ENCODE measurements around the gene NCS1.
A peak's percentile ranks its signal among the peaks of the same experiment; 100 is the strongest.

The NCS1 gene

GRCh38 chr9:130236436-130236985 is 64.3 kb downstream of the NCS1 start:
- no peak overlapping the region for H2AFZ ChIP-seq (ENCODE audit: low read length)
- H3K4me2 ChIP-seq (ENCODE audit: low read depth, low read length, poor library complexity, severe bottlenecking), result no peak overlapping the region
- TF ChIP-seq CTCF (conservative IDR thresholded peaks at IDR 0.05; ENCODE audit: low read length) (peak; percentile 9; the same call in 1 of the 2 replicates), EZH2phosphoT487 (IDR thresholded peaks at IDR 0.05; ENCODE audit: borderline replicate concordance) (no peak)
- H4K20me1 ChIP-seq (ENCODE audit: insufficient read depth, low read length, poor library complexity, severe bottlenecking), result no peaks in the 10 kb centered on the region
- no peaks in the 10 kb centered on the region for H3K79me2 ChIP-seq (ENCODE audit: insufficient read depth, low read length)
- no peak overlapping the region for H3K4me3 ChIP-seq (ENCODE audit: low read length, poor library complexity, severe bottlenecking)
- no peaks in the 10 kb centered on the region for H3K9me3 ChIP-seq (ENCODE audit: insufficient read depth, low read depth, low read length)
- no peaks in the 10 kb centered on the region for H3K27me3 ChIP-seq (ENCODE audit: insufficient read depth, low read length, poor library complexity, severe bottlenecking)
- H3F3A ChIP-seq (ENCODE audit: low read depth), result no peaks in the 10 kb centered on the region
- no peaks in the 10 kb centered on the region for H3K9me2 ChIP-seq (replicated peaks; ENCODE audit: low read depth, low read length)
- no peak overlapping the region for H3K9ac ChIP-seq (ENCODE audit: low read depth, low read length, poor library complexity, severe bottlenecking)
- H3K4me1 ChIP-seq (ENCODE audit: insufficient read depth, low read length, poor library complexity, severe bottlenecking), result peaks cover 7% of the 10 kb centered on the region
- H3K36me3 ChIP-seq (ENCODE audit: insufficient read depth, low read length), result no peaks in the 10 kb centered on the region

DNA sequence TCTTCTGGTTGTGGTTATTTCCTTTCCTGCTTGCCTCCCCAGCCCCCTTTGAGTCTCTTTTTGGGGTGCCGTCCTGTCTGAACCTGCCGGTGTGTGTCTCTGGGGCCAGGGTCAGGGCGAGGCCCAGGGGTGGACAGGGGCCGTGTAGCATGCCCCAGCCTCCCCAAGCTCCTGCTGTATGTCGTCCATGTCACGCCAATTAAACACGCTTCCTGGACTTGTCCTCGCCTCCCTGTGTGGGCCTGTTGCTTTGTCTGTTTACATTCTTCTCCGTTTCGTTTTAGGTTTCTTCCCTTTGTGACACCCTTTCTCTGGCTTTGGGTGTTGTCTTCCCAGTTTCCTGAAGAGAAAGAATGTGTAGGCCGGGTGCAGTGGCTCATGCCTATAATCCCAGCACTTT is 64.9 kb downstream of the NCS1 start:
- Histone ChIP-seq H3K36me3 (ENCODE audit: insufficient read depth, low read length) (no peaks in the 10 kb centered on the region), H3K27me3 (ENCODE audit: insufficient read depth, low read length, poor library complexity, severe bottlenecking) (no peaks in the 10 kb centered on the region), H3F3A (ENCODE audit: low read depth) (no peaks in the 10 kb centered on the region), H3K9me3 (ENCODE audit: insufficient read depth, low read depth, low read length) (no peaks in the 10 kb centered on the region), H3K9me2 (replicated peaks; ENCODE audit: low read depth, low read length) (no peaks in the 10 kb centered on the region), H3K79me2 (ENCODE audit: insufficient read depth, low read length) (no peaks in the 10 kb centered on the region), H4K20me1 (ENCODE audit: insufficient read depth, low read length, poor library complexity, severe bottlenecking) (no peaks in the 10 kb centered on the region), H2AFZ (ENCODE audit: low read length) (no peak overlapping the region), H3K4me1 (ENCODE audit: insufficient read depth, low read length, poor library complexity, severe bottlenecking) (peaks cover 7% of the 10 kb centered on the region), H3K4me3 (ENCODE audit: low read length, poor library complexity, severe bottlenecking) (no peak overlapping the region), H3K4me2 (ENCODE audit: low read depth, low read length, poor library complexity, severe bottlenecking) (no peak overlapping the region), H3K9ac (ENCODE audit: low read depth, low read length, poor library complexity, severe bottlenecking) (no peak overlapping the region)
- TF ChIP-seq EZH2phosphoT487 (IDR thresholded peaks at IDR 0.05; ENCODE audit: borderline replicate concordance) (no peak), CTCF (conservative IDR thresholded peaks at IDR 0.05; ENCODE audit: low read length) (no peak)

GRCh38 chr9:130237763-130238524 is 65.7 kb downstream of the NCS1 start:
- H4K20me1 ChIP-seq (ENCODE audit: insufficient read depth, low read length, poor library complexity, severe bottlenecking), result no peaks in the 10 kb centered on the region
- no peak overlapping the region for H3K9ac ChIP-seq (ENCODE audit: low read depth, low read length, poor library complexity, severe bottlenecking)
- no peaks in the 10 kb centered on the region for H3F3A ChIP-seq (ENCODE audit: low read depth)
- H2AFZ ChIP-seq (ENCODE audit: low read length), result no peak overlapping the region
- H3K9me3 ChIP-seq (ENCODE audit: insufficient read depth, low read depth, low read length), result no peaks in the 10 kb centered on the region
- H3K79me2 ChIP-seq (ENCODE audit: insufficient read depth, low read length), result no peaks in the 10 kb centered on the region
- H3K9me2 ChIP-seq (replicated peaks; ENCODE audit: low read depth, low read length), result no peaks in the 10 kb centered on the region
- TF ChIP-seq EZH2phosphoT487 (IDR thresholded peaks at IDR 0.05; ENCODE audit: borderline replicate concordance), result no peak
- no peak for TF ChIP-seq CTCF (conservative IDR thresholded peaks at IDR 0.05; ENCODE audit: low read length)
- peaks cover 7% of the 10 kb centered on the region for H3K4me1 ChIP-seq (ENCODE audit: insufficient read depth, low read length, poor library complexity, severe bottlenecking)
- H3K4me3 ChIP-seq (ENCODE audit: low read length, poor library complexity, severe bottlenecking), result no peak overlapping the region
- no peaks in the 10 kb centered on the region for H3K27me3 ChIP-seq (ENCODE audit: insufficient read depth, low read length, poor library complexity, severe bottlenecking)
- H3K4me2 ChIP-seq (ENCODE audit: low read depth, low read length, poor library complexity, severe bottlenecking), result no peak overlapping the region
- H3K36me3 ChIP-seq (ENCODE audit: insufficient read depth, low read length), result no peaks in the 10 kb centered on the region

All from Loucy (cell line).